Measurements from ENCODE around the gene DCAF8. TPM values are rescaled to one million over a fixed set of nuclear protein-coding genes. Genes with fewer than 3 reads are reported as not detected.

DCAF8 gene
- total RNA-seq, 1 experiment from 2014 or later: 143 TPM

GRCh38 chr1:160207118-160207650, 55.2 kb downstream of the DCAF8 start (continued):
- TF ChIP-seq, protein P1, sequence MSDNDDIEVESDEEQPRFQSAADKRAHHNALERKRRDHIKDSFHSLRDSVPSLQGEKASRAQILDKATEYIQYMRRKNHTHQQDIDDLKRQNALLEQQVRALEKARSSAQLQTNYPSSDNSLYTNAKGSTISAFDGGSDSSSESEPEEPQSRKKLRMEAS (CRISPR knock-in tag; IDR thresholded peaks at IDR 0.05): no peak
- TF ChIP-seq, protein P2, sequence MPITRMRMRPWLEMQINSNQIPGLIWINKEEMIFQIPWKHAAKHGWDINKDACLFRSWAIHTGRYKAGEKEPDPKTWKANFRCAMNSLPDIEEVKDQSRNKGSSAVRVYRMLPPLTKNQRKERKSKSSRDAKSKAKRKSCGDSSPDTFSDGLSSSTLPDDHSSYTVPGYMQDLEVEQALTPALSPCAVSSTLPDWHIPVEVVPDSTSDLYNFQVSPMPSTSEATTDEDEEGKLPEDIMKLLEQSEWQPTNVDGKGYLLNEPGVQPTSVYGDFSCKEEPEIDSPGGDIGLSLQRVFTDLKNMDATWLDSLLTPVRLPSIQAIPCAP (CRISPR knock-in tag; IDR thresholded peaks at IDR 0.05): no peak
- TF ChIP-seq JAZF1 (CRISPR knock-in tag; IDR thresholded peaks at IDR 0.05) (no peak), SMAD4 (CRISPR knock-in tag; IDR thresholded peaks at IDR 0.05) (no peak), SMAD3 (CRISPR knock-in tag; IDR thresholded peaks at IDR 0.05; ENCODE audit: borderline replicate concordance) (no peak), EMX1 (CRISPR knock-in tag; IDR thresholded peaks at IDR 0.05) (no peak), OVOL2 (CRISPR knock-in tag; IDR thresholded peaks at IDR 0.05; ENCODE audit: borderline replicate concordance) (no peak), CREB1 (CRISPR knock-in tag; IDR thresholded peaks at IDR 0.05) (no peak), TCF7 (CRISPR knock-in tag; IDR thresholded peaks at IDR 0.05; ENCODE audit: low read depth) (no peak), TEAD4 (CRISPR knock-in tag; IDR thresholded peaks at IDR 0.05) (no peak), FOXK1 (CRISPR knock-in tag; IDR thresholded peaks at IDR 0.05) (no peak), CREM (CRISPR knock-in tag; IDR thresholded peaks at IDR 0.05) (no peak)
- TF ChIP-seq, protein P3, sequence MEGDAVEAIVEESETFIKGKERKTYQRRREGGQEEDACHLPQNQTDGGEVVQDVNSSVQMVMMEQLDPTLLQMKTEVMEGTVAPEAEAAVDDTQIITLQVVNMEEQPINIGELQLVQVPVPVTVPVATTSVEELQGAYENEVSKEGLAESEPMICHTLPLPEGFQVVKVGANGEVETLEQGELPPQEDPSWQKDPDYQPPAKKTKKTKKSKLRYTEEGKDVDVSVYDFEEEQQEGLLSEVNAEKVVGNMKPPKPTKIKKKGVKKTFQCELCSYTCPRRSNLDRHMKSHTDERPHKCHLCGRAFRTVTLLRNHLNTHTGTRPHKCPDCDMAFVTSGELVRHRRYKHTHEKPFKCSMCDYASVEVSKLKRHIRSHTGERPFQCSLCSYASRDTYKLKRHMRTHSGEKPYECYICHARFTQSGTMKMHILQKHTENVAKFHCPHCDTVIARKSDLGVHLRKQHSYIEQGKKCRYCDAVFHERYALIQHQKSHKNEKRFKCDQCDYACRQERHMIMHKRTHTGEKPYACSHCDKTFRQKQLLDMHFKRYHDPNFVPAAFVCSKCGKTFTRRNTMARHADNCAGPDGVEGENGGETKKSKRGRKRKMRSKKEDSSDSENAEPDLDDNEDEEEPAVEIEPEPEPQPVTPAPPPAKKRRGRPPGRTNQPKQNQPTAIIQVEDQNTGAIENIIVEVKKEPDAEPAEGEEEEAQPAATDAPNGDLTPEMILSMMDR (IDR thresholded peaks at IDR 0.05): no peak

- H3K9me3 Mint-ChIP-seq: no peaks in the 10 kb centered on the region
- no peaks in the 10 kb centered on the region; the same call in 1 of the 2 replicates for H3K27me3 Mint-ChIP-seq (ENCODE audit: low read depth)
- DNase-seq (ENCODE audit: low spot score): no peak
- H3K27ac Mint-ChIP-seq: peak overlapping the region; percentile 35
- peaks cover 15% of the 10 kb centered on the region for H3K36me3 Mint-ChIP-seq
- peak overlapping the region; percentile 77 for H3K4me3 Mint-ChIP-seq
- CTCF ChIA-PET: interaction anchor here (0.6 to 8.9 kb wide), 8 partner anchors 13 to 105 kb away, joined by 3 to 85 read pairs (median 5); no protein-coding TSS in a partner anchor
- peaks cover 63% of the 10 kb centered on the region for H3K4me1 Mint-ChIP-seq
- peak; percentile 15 for ATAC-seq
- POLR2A ChIA-PET: interaction anchor here (1.0 to 1.3 kb wide), 2 partner anchors 13 to 33 kb away, joined by 3 read pairs; no protein-coding TSS in a partner anchor
- TF ChIP-seq MLX (CRISPR knock-in tag; IDR thresholded peaks at IDR 0.05) (no peak), ZNF423 (CRISPR knock-in tag; IDR thresholded peaks at IDR 0.05) (no peak), NR1H2 (CRISPR knock-in tag; IDR thresholded peaks at IDR 0.05) (no peak), TEAD4 (CRISPR knock-in tag; IDR thresholded peaks at IDR 0.05) (no peak), CREB1 (CRISPR knock-in tag; IDR thresholded peaks at IDR 0.05) (no peak), ZMAT4 (CRISPR knock-in tag; IDR thresholded peaks at IDR 0.05) (no peak), GTF2I (CRISPR knock-in tag; conservative IDR thresholded peaks at IDR 0.05) (no peak)
- TF ChIP-seq, protein P2 (CRISPR knock-in tag; IDR thresholded peaks at IDR 0.05): no peak
- TF ChIP-seq, protein P4, sequence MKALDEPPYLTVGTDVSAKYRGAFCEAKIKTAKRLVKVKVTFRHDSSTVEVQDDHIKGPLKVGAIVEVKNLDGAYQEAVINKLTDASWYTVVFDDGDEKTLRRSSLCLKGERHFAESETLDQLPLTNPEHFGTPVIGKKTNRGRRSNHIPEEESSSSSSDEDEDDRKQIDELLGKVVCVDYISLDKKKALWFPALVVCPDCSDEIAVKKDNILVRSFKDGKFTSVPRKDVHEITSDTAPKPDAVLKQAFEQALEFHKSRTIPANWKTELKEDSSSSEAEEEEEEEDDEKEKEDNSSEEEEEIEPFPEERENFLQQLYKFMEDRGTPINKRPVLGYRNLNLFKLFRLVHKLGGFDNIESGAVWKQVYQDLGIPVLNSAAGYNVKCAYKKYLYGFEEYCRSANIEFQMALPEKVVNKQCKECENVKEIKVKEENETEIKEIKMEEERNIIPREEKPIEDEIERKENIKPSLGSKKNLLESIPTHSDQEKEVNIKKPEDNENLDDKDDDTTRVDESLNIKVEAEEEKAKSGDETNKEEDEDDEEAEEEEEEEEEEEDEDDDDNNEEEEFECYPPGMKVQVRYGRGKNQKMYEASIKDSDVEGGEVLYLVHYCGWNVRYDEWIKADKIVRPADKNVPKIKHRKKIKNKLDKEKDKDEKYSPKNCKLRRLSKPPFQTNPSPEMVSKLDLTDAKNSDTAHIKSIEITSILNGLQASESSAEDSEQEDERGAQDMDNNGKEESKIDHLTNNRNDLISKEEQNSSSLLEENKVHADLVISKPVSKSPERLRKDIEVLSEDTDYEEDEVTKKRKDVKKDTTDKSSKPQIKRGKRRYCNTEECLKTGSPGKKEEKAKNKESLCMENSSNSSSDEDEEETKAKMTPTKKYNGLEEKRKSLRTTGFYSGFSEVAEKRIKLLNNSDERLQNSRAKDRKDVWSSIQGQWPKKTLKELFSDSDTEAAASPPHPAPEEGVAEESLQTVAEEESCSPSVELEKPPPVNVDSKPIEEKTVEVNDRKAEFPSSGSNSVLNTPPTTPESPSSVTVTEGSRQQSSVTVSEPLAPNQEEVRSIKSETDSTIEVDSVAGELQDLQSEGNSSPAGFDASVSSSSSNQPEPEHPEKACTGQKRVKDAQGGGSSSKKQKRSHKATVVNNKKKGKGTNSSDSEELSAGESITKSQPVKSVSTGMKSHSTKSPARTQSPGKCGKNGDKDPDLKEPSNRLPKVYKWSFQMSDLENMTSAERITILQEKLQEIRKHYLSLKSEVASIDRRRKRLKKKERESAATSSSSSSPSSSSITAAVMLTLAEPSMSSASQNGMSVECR (CRISPR knock-in tag; IDR thresholded peaks at IDR 0.05; ENCODE audit: borderline replicate concordance): no peak
- TF ChIP-seq, protein P3 (IDR thresholded peaks at IDR 0.05): no peak
- TF ChIP-seq, protein P5, sequence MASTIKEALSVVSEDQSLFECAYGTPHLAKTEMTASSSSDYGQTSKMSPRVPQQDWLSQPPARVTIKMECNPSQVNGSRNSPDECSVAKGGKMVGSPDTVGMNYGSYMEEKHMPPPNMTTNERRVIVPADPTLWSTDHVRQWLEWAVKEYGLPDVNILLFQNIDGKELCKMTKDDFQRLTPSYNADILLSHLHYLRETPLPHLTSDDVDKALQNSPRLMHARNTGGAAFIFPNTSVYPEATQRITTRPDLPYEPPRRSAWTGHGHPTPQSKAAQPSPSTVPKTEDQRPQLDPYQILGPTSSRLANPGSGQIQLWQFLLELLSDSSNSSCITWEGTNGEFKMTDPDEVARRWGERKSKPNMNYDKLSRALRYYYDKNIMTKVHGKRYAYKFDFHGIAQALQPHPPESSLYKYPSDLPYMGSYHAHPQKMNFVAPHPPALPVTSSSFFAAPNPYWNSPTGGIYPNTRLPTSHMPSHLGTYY (CRISPR knock-in tag; IDR thresholded peaks at IDR 0.05): no peak
- TF ChIP-seq, protein P6, sequence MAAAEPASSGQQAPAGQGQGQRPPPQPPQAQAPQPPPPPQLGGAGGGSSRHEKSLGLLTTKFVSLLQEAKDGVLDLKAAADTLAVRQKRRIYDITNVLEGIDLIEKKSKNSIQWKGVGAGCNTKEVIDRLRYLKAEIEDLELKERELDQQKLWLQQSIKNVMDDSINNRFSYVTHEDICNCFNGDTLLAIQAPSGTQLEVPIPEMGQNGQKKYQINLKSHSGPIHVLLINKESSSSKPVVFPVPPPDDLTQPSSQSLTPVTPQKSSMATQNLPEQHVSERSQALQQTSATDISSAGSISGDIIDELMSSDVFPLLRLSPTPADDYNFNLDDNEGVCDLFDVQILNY (CRISPR knock-in tag; IDR thresholded peaks at IDR 0.05): no peak
These were observed 55.8 kb downstream of the DCAF8 start for GRCh38 chr1:160206421-160207117.

All from WTC11 (cell line).